Ishikawa (cell line): Measurements from ENCODE around the gene PDE6A.

Experiments used
- CEBPB ChIP-seq: IDR thresholded peaks from 2 replicates; pipeline ENCODE4 v1.6.1; 2012
- CREB1 ChIP-seq: IDR thresholded peaks from 2 replicates; pipeline ENCODE4 v1.6.1; 2012; ENCODE audit warnings: low read depth
- FOXM1 ChIP-seq: IDR thresholded peaks from 2 replicates; pipeline ENCODE4 v1.6.1; 2012; ENCODE audit warnings: low read depth, borderline replicate concordance
- MAX ChIP-seq: IDR thresholded peaks from 2 replicates; pipeline ENCODE4 v1.6.1; 2012
- NFIC ChIP-seq: IDR thresholded peaks from 2 replicates; pipeline ENCODE4 v1.6.1; 2012
- RAD21 ChIP-seq: IDR thresholded peaks from 2 replicates; pipeline ENCODE4 v1.6.1; 2012; ENCODE audit warnings: low read depth
- REST ChIP-seq: IDR thresholded peaks from 2 replicates; pipeline ENCODE4 v1.6.1; 2012; ENCODE audit warnings: low read depth, mild to moderate bottlenecking
- TAF1 ChIP-seq: IDR thresholded peaks from 2 replicates; pipeline ENCODE4 v1.6.1; 2012; ENCODE audit warnings: low read depth, mild to moderate bottlenecking
- TEAD4 ChIP-seq: IDR thresholded peaks from 2 replicates; pipeline ENCODE4 v1.6.1; 2012
- USF1 ChIP-seq: IDR thresholded peaks from 2 replicates; pipeline ENCODE4 v1.6.1; 2012
- YY1 ChIP-seq: IDR thresholded peaks from 2 replicates; pipeline ENCODE4 v1.6.1; 2012; ENCODE audit warnings: low read depth

- TF ChIP-seq YY1 (no peak), RAD21 (no peak), USF1 (no peak), MAX (no peak), TAF1 (no peak), FOXM1 (no peak), NFIC (no peak), CEBPB (no peak), TEAD4 (no peak), CREB1 (no peak), REST (no peak)
Measured at GRCh38 chr5:149826574-149826973, 118.0 kb downstream of the PDE6A start.
